WTC11 (cell line): ENCODE data around the gene PDZRN3.

ENCODE experiments used
- CTCF ChIP-seq: fragments of 200-600 bp; IDR thresholded peaks from 2 replicates; pipeline ENCODE4 v1.8.0; 2022; ENCODE audit warnings: antibody characterized with exemption
- USF2 ChIP-seq: sonication (generic); formaldehyde crosslinking; IDR thresholded peaks from 2 replicates; pipeline ENCODE4 v1.8.1; 2023; ENCODE audit warnings: mild to moderate bottlenecking, missing genetic modification reagents, moderate library complexity
- ZNF138 ChIP-seq: sonication (generic); formaldehyde crosslinking; conservative IDR thresholded peaks from 2 replicates; pipeline ENCODE4 v1.8.1; 2022; ENCODE audit warnings: mild to moderate bottlenecking, moderate library complexity, missing genetic modification reagents

- TF ChIP-seq CTCF (no peak), ZNF138 (CRISPR knock-in tag) (no peak), USF2 (CRISPR knock-in tag) (no peak)
Measured at GRCh38 chr3:73353649-73354217, 271.0 kb downstream of the PDZRN3 start.
